HEK293T (cell line): Measurements from ENCODE around the gene HES7.

Experiments used
- CTCF ChIA-PET: fragments of 350-600 bp; formaldehyde crosslinking; extraction: SDS; loops from one replicate; lab custom pipeline; 2021; ENCODE audit warnings: antibody characterized with exemption, inconsistent platforms; lab: Yijun Ruan, JAX
- POLR2A ChIA-PET: fragments of 350-600 bp; formaldehyde crosslinking; extraction: SDS; loops from one replicate; lab custom pipeline; 2020; ENCODE audit warnings: antibody characterized with exemption, inconsistent platforms; lab: Yijun Ruan, JAX
- DNase-seq: peaks from one replicate; pipeline ENCODE4 v3.0.0; 2012; ENCODE audit warnings: mixed read lengths; ENCODE audit errors: extremely low spot score
- ARNT ChIP-seq: fragments of 450-650 bp; IDR thresholded peaks from 2 replicates; pipeline ENCODE4 v1.6.1; 2017; ENCODE audit warnings: mild to moderate bottlenecking
- CTBP1 ChIP-seq: fragments of 450-650 bp; IDR thresholded peaks from 2 replicates; pipeline ENCODE4 v1.6.1; 2016; ENCODE audit warnings: borderline replicate concordance
- ELF4 ChIP-seq: fragments of 450-650 bp; IDR thresholded peaks from 2 replicates; pipeline ENCODE4 v1.6.1; 2017; ENCODE audit warnings: antibody characterized with exemption
- FOXA1 ChIP-seq: fragments of 450-650 bp; IDR thresholded peaks from 2 replicates; pipeline ENCODE4 v1.6.1; 2016; ENCODE audit warnings: mild to moderate bottlenecking
- FOXK2 ChIP-seq: fragments of 450-650 bp; IDR thresholded peaks from 2 replicates; pipeline ENCODE4 v1.6.1; 2016; ENCODE audit warnings: mild to moderate bottlenecking
- FOXM1 ChIP-seq: fragments of 450-650 bp; IDR thresholded peaks from 2 replicates; pipeline ENCODE4 v1.6.1; 2017; ENCODE audit warnings: mild to moderate bottlenecking, borderline replicate concordance
- HDGF ChIP-seq: fragments of 450-650 bp; IDR thresholded peaks from 2 replicates; pipeline ENCODE4 v1.6.1; 2017; ENCODE audit warnings: antibody characterized with exemption, borderline replicate concordance
- L3MBTL2 ChIP-seq: fragments of 450-650 bp; conservative IDR thresholded peaks from 2 replicates; pipeline ENCODE4 v1.6.1; 2016; ENCODE audit warnings: mild to moderate bottlenecking
- LEF1 ChIP-seq: fragments of 450-650 bp; IDR thresholded peaks from 2 replicates; pipeline ENCODE4 v1.6.1; 2017; ENCODE audit warnings: mild to moderate bottlenecking, borderline replicate concordance
- NFRKB ChIP-seq: fragments of 450-650 bp; IDR thresholded peaks from 2 replicates; pipeline ENCODE4 v1.6.1; 2016; ENCODE audit warnings: mild to moderate bottlenecking, moderate library complexity
- PKNOX1 ChIP-seq: fragments of 450-650 bp; IDR thresholded peaks from 2 replicates; pipeline ENCODE4 v1.6.1; 2016
- SP1 ChIP-seq: fragments of 450-650 bp; IDR thresholded peaks from 2 replicates; pipeline ENCODE4 v1.6.1; 2017
- SUZ12 ChIP-seq: fragments of 450-650 bp; IDR thresholded peaks from 2 replicates; pipeline ENCODE4 v1.6.1; 2016; ENCODE audit warnings: mild to moderate bottlenecking
- ZNF384 ChIP-seq: fragments of 450-650 bp; IDR thresholded peaks from 2 replicates; pipeline ENCODE4 v1.6.1; 2016

Gene HES7

GRCh38 chr17:8163978-8164814, 40.3 kb upstream of the HES7 start:
- no peak for DNase-seq
- ChIA-PET CTCF (interaction anchor here (1.3 kb wide), 1 partner anchor 91 kb away, joined by 4 read pairs; no protein-coding TSS in a partner anchor), POLR2A (interaction anchor here (1.2 to 1.9 kb wide), 5 partner anchors 9 to 84 kb away, joined by 5 to 31 read pairs (median 7); partner anchors contain the start of genes CTC1, PFAS and TMEM107)
- TF ChIP-seq ZNF384 = no peak
- no peak for TF ChIP-seq NFRKB
- TF ChIP-seq PKNOX1 = no peak
- TF ChIP-seq SP1 = no peak

- ChIA-PET CTCF (interaction anchor here (1.3 kb wide), 1 partner anchor 90 kb away, joined by 4 read pairs; no protein-coding TSS in a partner anchor), POLR2A (interaction anchor here (0.8 to 1.9 kb wide), 7 partner anchors 10 to 85 kb away, joined by 3 to 31 read pairs (median 5); partner anchors contain the start of genes CTC1, PFAS and TMEM107)
- peak; percentile 72 for DNase-seq
- no peak for TF ChIP-seq HDGF
- TF ChIP-seq L3MBTL2 = peak; percentile 79
Measured at GRCh38 chr17:8162997-8163977, 39.4 kb upstream of the HES7 start.

GRCh38 chr17:8162233-8162996, 38.5 kb upstream of the HES7 start, which contains the start of gene VAMP2:
Gene VAMP2 (minus strand): TSS chr17:8162948. CDS start chr17:8162879, 69 bp downstream.
- CTCF ChIA-PET = no interaction called here
- POLR2A ChIA-PET = interaction anchor here (0.8 to 2.6 kb wide), 3 partner anchors 11 to 36 kb away, joined by 3 to 12 read pairs (median 3); no protein-coding TSS in a partner anchor
- TF ChIP-seq NFRKB = no peak
- TF ChIP-seq LEF1 = peak; percentile 60; the same call in 1 of the 2 replicates
- DNase-seq = no peak

- ChIA-PET CTCF (no interaction called here), POLR2A (interaction anchor here (0.9 to 2.6 kb wide), 5 partner anchors 8 to 134 kb away, joined by 3 to 12 read pairs (median 3); partner anchors contain the start of genes PER1 and SLC25A35)
- TF ChIP-seq FOXM1 (no peak), SUZ12 (no peak), ZNF384 (no peak), SP1 (no peak), CTBP1 (no peak)
- no peak for DNase-seq
Measured at GRCh38 chr17:8161289-8162232, 37.7 kb upstream of the HES7 start.

GRCh38 chr17:8160741-8161221, 36.9 kb upstream of the HES7 start:
- no peak for DNase-seq
- CTCF ChIA-PET = no interaction called here
- POLR2A ChIA-PET = interaction anchor here (0.9 to 2.6 kb wide), 5 partner anchors 9 to 134 kb away, joined by 3 to 12 read pairs (median 3); partner anchors contain the start of genes PER1 and SLC25A35
- TF ChIP-seq LEF1 (no peak), ARNT (no peak), NFRKB (no peak), SP1 (no peak), FOXM1 (no peak), ELF4 (no peak), FOXA1 (no peak), SUZ12 (no peak), CTBP1 (no peak), L3MBTL2 (no peak), PKNOX1 (no peak), HDGF (no peak), ZNF384 (no peak)

GRCh38 chr17:8160224-8160577, 36.3 kb upstream of the HES7 start:
- CTCF ChIA-PET = no interaction called here
- DNase-seq = no peak
- TF ChIP-seq FOXK2 (no peak), ZNF384 (peak; percentile 90)
- POLR2A ChIA-PET = interaction anchor here (1.0 to 2.6 kb wide), 3 partner anchors 8 to 37 kb away, joined by 3 to 12 read pairs (median 4); partner anchors contain the start of gene PER1
